CD14-positive monocyte (primary cell): ENCODE data around the gene HES6. TPM values are rescaled to one million over a fixed set of nuclear protein-coding genes. Genes with fewer than 3 reads are reported as not detected.

Source experiments
- DNase-seq, 3 donors: peaks; one replicate each; pipeline ENCODE4 v3.0.0-alpha.2; 2011 to 2022
- H2AFZ ChIP-seq: 2 replicates; pipeline ENCODE4 v1.6.0; 2012; ENCODE audit warnings: mild to moderate bottlenecking, low read depth, low read length, inconsistent platforms; ENCODE audit not compliant: insufficient read depth, poor library complexity, severe bottlenecking
- H3K27ac ChIP-seq, 2 donors: 1 replicate in 1 of 2; 2 replicates in 1 of 2; pipeline ENCODE4 v1.5.1; 2012 to 2013; ENCODE audit warnings: low read length in 2 of 2, control low read depth in 1 of 2, inconsistent platforms in 1 of 2, low read depth in 1 of 2, mild to moderate bottlenecking in 1 of 2
- H3K27me3 ChIP-seq, 2 donors: one replicate each; pipeline versions ENCODE4 v1.6.0 to v1.6.1; 2011 to 2013; ENCODE audit warnings: low read length in 2 of 2; ENCODE audit not compliant: control insufficient read depth in 2 of 2, insufficient read depth in 2 of 2
- H3K36me3 ChIP-seq, 2 donors: replicated peaks in 1 of 2; 1 replicate in 1 of 2; 2 replicates in 1 of 2; pipeline versions ENCODE4 v1.5.1 to v1.6.1; 2012 to 2013; ENCODE audit warnings: low read length in 2 of 2, control low read depth in 1 of 2, inconsistent platforms in 1 of 2, mild to moderate bottlenecking in 1 of 2; ENCODE audit not compliant: insufficient read depth in 2 of 2, control insufficient read depth in 1 of 2
- H3K4me1 ChIP-seq, 2 donors: 1 replicate in 1 of 2; 2 replicates in 1 of 2; pipeline versions ENCODE4 v1.5.1 to v1.6.1; 2012 to 2013; ENCODE audit warnings: low read length in 2 of 2, control low read depth in 1 of 2, inconsistent platforms in 1 of 2, mild to moderate bottlenecking in 1 of 2, moderate library complexity in 1 of 2; ENCODE audit not compliant: insufficient read depth in 2 of 2, control insufficient read depth in 1 of 2
- H3K4me2 ChIP-seq: replicated peaks from 2 replicates; pipeline ENCODE3; 2012; ENCODE audit warnings: low read length, moderate library complexity, mild to moderate bottlenecking; ENCODE audit not compliant: poor library complexity, severe bottlenecking; ENCODE audit errors: extremely low read depth
- H3K4me3 ChIP-seq, 3 experiments: fragments of 200-600 bp in 1 of 3; sonication (generic) in 1 of 3; replicated peaks in 1 of 3; 1 replicate in 2 of 3; 2 replicates in 1 of 3; pipeline ENCODE4 v1.5.1; 2011 to 2013; ENCODE audit warnings: low read length in 3 of 3, mild to moderate bottlenecking in 3 of 3, control low read depth in 2 of 3, low read depth in 2 of 3, inconsistent platforms in 1 of 3, moderate library complexity in 1 of 3
- H3K79me2 ChIP-seq: 2 replicates; pipeline ENCODE4 v1.6.0; 2012; ENCODE audit warnings: mild to moderate bottlenecking, control low read depth, inconsistent platforms, low read length, moderate library complexity; ENCODE audit not compliant: insufficient read depth
- H3K9ac ChIP-seq: 2 replicates; pipeline ENCODE4 v1.6.0; 2017; ENCODE audit warnings: low read length, mild to moderate bottlenecking; ENCODE audit not compliant: insufficient read depth, poor library complexity, severe bottlenecking
- H3K9me3 ChIP-seq, 2 donors: replicated peaks in 1 of 2; 1 replicate in 1 of 2; 2 replicates in 1 of 2; pipeline versions ENCODE4 v1.5.1 to v1.6.1; 2012 to 2013; ENCODE audit warnings: low read length in 2 of 2, control low read depth in 1 of 2; ENCODE audit not compliant: control insufficient read depth in 1 of 2, insufficient read depth in 1 of 2
- H4K20me1 ChIP-seq: 2 replicates; pipeline ENCODE4 v1.6.0; 2012; ENCODE audit warnings: mild to moderate bottlenecking, low read length, control low read depth, moderate library complexity; ENCODE audit not compliant: insufficient read depth
- H3K27ac Mint-ChIP-seq, 7 donors: one replicate each; pipeline ENCODE4 v1.8.0; 2020; ENCODE audit warnings: mild to moderate bottlenecking in 7 of 7, mixed read lengths in 7 of 7, moderate library complexity in 6 of 7, inconsistent platforms in 2 of 7
- H3K27me3 Mint-ChIP-seq, 3 donors: one replicate each; pipeline ENCODE4 v1.8.0; 2021 to 2022; ENCODE audit warnings: low read depth in 3 of 3, mild to moderate bottlenecking in 3 of 3, mixed read lengths in 3 of 3, moderate library complexity in 3 of 3, inconsistent platforms in 1 of 3
- H3K36me3 Mint-ChIP-seq, 2 donors: one replicate each; pipeline ENCODE4 v1.8.0; 2020; ENCODE audit warnings: mixed read lengths in 2 of 2, inconsistent platforms in 1 of 2, mild to moderate bottlenecking in 1 of 2
- H3K4me1 Mint-ChIP-seq: one replicate; pipeline ENCODE4 v1.8.0; 2020; ENCODE audit warnings: mild to moderate bottlenecking, mixed read lengths
- H3K4me3 Mint-ChIP-seq, 2 donors: one replicate each; pipeline ENCODE4 v1.8.0; 2020; ENCODE audit warnings: mild to moderate bottlenecking in 2 of 2, mixed read lengths in 2 of 2, moderate library complexity in 1 of 2
- H3K9me3 Mint-ChIP-seq, 7 donors: one replicate each; pipeline ENCODE4 v1.8.0; 2020 to 2022; ENCODE audit warnings: mixed read lengths in 7 of 7, mild to moderate bottlenecking in 6 of 7, moderate library complexity in 6 of 7, inconsistent platforms in 2 of 7
- WGBS: methylation state at CpG from one replicate; pipeline ENCODE4 v1.1.5; 2013; ENCODE audit warnings: missing lambda C conversion rate; ENCODE audit not compliant: insufficient coverage; 5-methylcytosine and 5-hydroxymethylcytosine counted together
- intact Hi-C, 2 donors: fragments of 100-400 bp; cut with micrococcal nuclease; formaldehyde crosslinking; loops; one replicate each; pipeline versions ENCODE4 v1.15.0 to v1.15.1; 2023
- polyA plus RNA-seq, 3 donors: library from polyadenylated mRNA; depleted of rRNA in 1 of 3; unstranded in 2 of 3; stranded (reverse) in 1 of 3; fragments of 300-500 nt in 2 of 3; fragments of >200 nt in 1 of 3; fragmentation: Illumina TruSeq in 2 of 3; gene quantifications; 1 replicate in 2 of 3; 2 replicates in 1 of 3; pipeline ENCODE4 v1.2.3, GENCODE V29; 2012 to 2021
- TF ChIP-seq, protein P1 (sequence below): fragments of 200-600 bp; IDR thresholded peaks from one replicate; pipeline ENCODE4 v1.8.0; 2022; ENCODE audit warnings: antibody characterized with exemption, mild to moderate bottlenecking

The HES6 gene
- polyA plus RNA-seq, 3 donors = 2.1 to 4.0 (median 2.8) TPM

DNA sequence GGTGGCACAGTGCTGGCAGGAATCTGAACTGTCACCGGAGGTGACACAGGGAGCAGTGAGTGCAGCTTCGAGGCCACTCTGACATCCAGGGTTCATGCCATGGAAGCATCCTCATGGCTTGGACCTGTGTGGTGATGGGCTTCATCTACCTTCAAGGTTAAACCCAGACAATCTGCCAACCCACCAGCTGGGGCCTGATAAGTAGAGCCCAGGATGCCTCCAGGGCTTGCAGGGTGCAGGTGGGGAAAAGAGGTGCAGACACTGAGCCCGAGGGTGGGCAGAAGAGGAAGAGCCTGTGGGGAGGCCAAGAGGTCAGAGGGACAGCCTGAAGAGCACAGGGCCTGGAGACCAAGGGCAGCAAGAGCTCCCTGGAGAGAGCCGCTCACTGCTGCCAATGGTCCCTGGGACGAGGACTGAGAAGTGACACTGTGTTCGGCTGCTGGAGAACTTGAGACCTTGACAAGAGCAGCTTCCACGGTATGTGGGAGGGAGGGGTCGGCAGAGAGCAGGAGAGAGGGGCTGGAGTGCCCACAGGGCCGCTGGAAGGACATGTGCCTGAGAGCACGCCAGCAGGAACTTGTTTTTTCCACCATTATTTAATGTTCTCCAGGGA, 8.1 kb upstream of the HES6 start:
- DNase-seq = no peak
- H3K4me2 ChIP-seq = no peak overlapping the region
- no peak overlapping the region for H3K4me3 Mint-ChIP-seq
- H3K4me1 ChIP-seq = no peaks in the 10 kb centered on the region
- intact Hi-C loops = no loop called here
- H3K4me3 ChIP-seq = no peak overlapping the region
- H3K27me3 ChIP-seq = peaks cover 0 to under 1% of the 10 kb centered on the region in 2 donors
- WGBS = 93% methylated on average over 6 of the region's 10 CpGs
- peaks cover 1 to 2% (median 2%) of the 10 kb centered on the region in 3 donors for H3K27me3 Mint-ChIP-seq
- H3K36me3 Mint-ChIP-seq = peaks cover 67 to 78% of the 10 kb centered on the region in 2 donors
- H3K9me3 ChIP-seq = no peaks in the 10 kb centered on the region
- TF ChIP-seq, protein P1, sequence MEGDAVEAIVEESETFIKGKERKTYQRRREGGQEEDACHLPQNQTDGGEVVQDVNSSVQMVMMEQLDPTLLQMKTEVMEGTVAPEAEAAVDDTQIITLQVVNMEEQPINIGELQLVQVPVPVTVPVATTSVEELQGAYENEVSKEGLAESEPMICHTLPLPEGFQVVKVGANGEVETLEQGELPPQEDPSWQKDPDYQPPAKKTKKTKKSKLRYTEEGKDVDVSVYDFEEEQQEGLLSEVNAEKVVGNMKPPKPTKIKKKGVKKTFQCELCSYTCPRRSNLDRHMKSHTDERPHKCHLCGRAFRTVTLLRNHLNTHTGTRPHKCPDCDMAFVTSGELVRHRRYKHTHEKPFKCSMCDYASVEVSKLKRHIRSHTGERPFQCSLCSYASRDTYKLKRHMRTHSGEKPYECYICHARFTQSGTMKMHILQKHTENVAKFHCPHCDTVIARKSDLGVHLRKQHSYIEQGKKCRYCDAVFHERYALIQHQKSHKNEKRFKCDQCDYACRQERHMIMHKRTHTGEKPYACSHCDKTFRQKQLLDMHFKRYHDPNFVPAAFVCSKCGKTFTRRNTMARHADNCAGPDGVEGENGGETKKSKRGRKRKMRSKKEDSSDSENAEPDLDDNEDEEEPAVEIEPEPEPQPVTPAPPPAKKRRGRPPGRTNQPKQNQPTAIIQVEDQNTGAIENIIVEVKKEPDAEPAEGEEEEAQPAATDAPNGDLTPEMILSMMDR = no peak
- no peak overlapping the region for H2AFZ ChIP-seq
- no peaks in the 10 kb centered on the region for H3K9me3 Mint-ChIP-seq
- H3K9ac ChIP-seq = no peak overlapping the region
- peaks cover 40 to 71% of the 10 kb centered on the region in 2 donors for H3K36me3 ChIP-seq
- no peaks in the 10 kb centered on the region for H4K20me1 ChIP-seq
- H3K27ac ChIP-seq = no peak overlapping the region
- no peaks in the 10 kb centered on the region for H3K79me2 ChIP-seq
- H3K4me1 Mint-ChIP-seq = peaks cover 4% of the 10 kb centered on the region
- peak overlapping the region in 3 of 7 donors; percentile 6 to 26 (median 10) for H3K27ac Mint-ChIP-seq

DNA sequence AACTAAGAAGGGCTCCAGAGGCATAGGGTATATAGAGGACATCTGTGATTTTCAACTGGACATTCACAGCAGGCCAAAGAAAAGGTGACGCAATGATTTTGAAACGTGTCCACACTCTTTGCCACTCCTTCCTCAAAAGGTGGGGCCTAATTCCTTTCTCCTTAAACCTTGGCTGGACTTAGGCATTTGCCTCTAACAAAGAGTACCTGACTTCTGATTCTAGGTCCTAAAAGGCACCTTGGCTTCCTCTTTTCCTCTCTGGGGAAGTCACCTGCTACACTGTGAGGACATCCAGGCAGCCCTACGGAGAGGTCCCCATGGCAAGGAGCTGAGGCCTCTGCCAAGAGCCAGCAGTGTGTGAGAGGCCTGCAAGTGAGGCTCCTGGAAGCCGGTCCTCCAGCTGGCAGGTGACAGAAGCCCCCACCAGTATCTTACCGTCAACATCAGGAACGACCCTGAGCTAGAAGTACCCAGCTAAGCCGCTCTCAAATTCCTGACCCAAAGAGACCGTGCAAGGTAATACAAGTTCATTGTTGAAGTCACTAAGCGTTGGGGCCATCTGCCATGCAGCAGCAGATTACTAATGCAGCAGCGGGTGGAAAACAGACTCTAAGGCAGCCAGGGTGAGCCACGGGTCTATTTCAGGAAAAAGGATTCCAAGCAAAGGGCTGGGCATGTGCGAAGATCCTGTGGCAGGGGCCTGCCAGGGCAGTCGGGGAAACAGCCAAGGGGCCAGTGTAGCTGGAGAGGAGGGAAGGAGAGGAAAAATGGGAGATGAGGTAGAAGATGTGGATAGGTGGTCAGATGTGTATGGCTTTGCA, 7.4 kb upstream of the HES6 start:
- H3K36me3 Mint-ChIP-seq = peaks cover 62 to 71% of the 10 kb centered on the region in 2 donors
- WGBS = 80% methylated on average over 8 of the region's 13 CpGs
- peaks cover 4 to 10% (median 6%) of the 10 kb centered on the region in 3 donors for H3K27me3 Mint-ChIP-seq
- intact Hi-C loops = no loop called here
- H3K36me3 ChIP-seq = peaks cover 32 to 64% of the 10 kb centered on the region in 2 donors
- no peaks in the 10 kb centered on the region for H4K20me1 ChIP-seq
- H2AFZ ChIP-seq = no peak overlapping the region
- H3K4me1 ChIP-seq = no peaks in the 10 kb centered on the region
- peaks cover 2 to 8% of the 10 kb centered on the region in 2 donors for H3K27me3 ChIP-seq
- peak overlapping the region in 2 of 7 donors; percentile 6 to 31 for H3K27ac Mint-ChIP-seq
- TF ChIP-seq, protein P1 = no peak
- peaks cover 0 to 3% (median under 1%) of the 10 kb centered on the region in 7 donors for H3K9me3 Mint-ChIP-seq
- H3K9ac ChIP-seq = no peak overlapping the region
- no peaks in the 10 kb centered on the region for H3K9me3 ChIP-seq
- DNase-seq = no peak
- no peak overlapping the region for H3K27ac ChIP-seq
- H3K4me3 ChIP-seq = no peak overlapping the region
- H3K4me1 Mint-ChIP-seq = peaks cover 4% of the 10 kb centered on the region
- H3K4me3 Mint-ChIP-seq = no peak overlapping the region
- H3K4me2 ChIP-seq = no peak overlapping the region
- H3K79me2 ChIP-seq = no peaks in the 10 kb centered on the region
